H54 (cell line): Measurements from ENCODE around the gene GRK5.

Source experiments
- DNase-seq: peaks from one replicate; pipeline ENCODE4 v3.0.0; 2011; ENCODE audit warnings: low spot score, mixed read lengths; ENCODE audit not compliant: insufficient read length
- FAIRE-seq: peaks from 3 replicates; lab custom pipeline; 2011; peaks lifted over from hg19 to GRCh38; lab: Jason Lieb, UNC
- POLR2A ChIP-seq: IDR thresholded peaks from 2 replicates; pipeline ENCODE4 v1.6.1; 2011; ENCODE audit warnings: low read depth, mild to moderate bottlenecking, low read length

GRK5 gene

DNA sequence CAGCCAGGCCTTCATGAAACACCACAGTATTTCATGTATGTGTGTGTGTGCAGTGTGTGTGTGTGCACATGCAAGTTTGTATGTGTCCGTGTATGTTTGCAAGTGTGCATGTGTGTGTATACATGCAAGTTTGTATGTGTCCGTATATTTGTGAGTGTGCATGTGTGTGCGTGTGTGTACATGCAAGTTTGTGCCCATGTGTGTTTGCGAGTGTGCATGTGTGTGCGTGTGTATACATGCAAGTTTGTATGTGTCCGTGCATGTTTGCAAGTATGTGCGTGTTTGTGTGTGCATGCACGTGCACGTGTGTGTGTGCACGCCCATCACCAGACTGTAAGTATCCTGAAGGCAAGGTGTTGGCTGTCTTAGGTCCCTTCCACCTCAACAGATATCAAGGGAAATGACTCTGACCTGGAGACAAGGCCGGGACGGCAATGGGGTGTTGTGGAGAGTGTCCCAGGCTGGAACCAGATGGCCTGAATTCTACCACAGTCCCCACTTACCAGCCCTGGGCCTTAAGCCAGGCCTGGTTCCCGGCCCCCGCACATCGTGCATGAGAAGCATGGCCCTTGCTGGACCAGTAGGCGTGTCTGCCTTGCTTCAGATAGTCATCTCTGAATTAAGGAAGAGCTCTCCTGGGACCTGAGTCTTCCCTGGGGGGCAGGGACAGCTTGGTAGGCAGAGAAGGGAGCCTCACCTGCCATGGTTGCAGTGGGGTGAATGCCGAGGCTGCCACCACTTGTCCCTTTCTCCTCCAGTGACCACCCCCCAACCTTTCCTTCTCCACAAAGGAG is 140.0 kb downstream of the GRK5 start:
- FAIRE-seq (no peak), DNase-seq (no peak)
- TF ChIP-seq POLR2A, result no peak

DNA sequence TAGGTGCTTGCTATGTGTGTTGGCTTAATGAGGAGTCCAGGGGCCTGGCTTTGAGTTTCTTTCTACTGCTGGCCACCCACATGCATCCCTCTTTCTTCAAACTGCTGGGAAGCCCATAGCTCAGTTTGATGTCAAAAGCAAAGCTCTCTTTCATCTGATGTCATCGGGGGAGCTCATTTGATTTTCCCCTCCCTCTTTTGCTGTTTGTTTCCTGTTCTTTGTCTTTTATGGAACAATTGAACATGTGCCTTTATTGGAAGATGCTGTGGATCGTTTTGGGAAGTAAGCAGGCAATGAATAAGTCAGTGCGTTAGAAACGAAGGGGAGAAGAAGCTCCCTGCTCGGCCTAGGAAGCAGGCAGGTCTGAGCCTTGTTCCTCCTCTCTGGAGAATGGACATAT is 140.7 kb downstream of the GRK5 start:
- DNase-seq, result no peak
- no peak for TF ChIP-seq POLR2A
- no peak for FAIRE-seq

DNA sequence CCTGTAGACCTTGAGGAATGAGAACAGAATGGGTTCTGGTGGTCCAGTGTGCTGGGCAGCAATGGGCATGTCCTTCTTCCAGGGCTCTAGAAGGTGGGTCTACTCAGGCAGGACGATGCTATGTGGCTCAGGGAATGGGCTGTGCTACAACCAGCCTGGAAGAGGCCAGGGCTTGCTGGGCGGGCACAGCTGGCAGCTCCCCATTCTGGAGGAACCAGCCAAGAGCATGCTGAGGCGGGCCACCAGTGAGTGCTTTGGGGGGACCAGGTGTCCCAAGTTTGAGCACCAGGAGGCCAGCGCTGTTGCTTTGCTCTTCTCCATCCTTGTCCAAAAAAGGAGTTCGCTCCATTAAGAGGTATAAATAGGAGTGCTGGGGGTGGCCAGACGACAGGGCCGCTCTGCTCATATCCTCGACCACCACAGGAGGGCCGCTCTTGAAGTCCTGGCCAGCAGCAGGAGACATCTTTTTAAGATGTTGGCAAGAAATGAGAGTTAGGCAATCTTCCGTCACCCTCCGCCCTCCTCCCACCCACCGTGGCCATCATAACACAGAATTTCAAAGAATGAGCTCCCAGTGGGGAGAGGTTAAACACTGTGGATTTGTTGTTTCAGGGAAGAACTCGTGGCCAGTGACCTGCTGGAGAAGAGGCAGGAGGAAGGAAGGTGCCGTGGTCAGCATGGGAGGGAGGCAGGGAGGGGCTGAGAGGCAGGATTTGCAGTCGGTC is 141.3 kb downstream of the GRK5 start:
- DNase-seq (no peak), FAIRE-seq (no peak)
- no peak for TF ChIP-seq POLR2A

DNA sequence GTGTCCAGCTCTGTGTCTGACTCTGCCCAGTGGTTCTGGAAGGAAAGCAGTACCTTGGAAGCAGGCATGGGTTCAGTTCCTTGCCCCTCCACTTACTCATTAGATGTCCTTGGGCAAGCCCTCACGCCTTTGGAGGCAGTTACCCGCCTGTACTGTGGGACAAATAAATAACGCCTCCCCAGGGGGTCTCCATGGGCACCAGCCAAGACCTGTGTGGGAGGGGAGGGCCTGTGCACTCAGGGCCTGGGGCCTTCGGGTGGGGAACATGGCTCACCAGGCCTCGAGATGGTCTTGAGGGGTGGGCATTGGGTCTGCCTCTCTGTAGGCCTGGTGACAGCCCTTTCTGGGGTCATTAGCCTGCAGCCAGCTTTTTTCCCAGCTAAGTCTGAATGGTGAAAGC is 142.0 kb downstream of the GRK5 start:
- no peak for FAIRE-seq
- no peak for DNase-seq
- TF ChIP-seq POLR2A, result no peak

DNA sequence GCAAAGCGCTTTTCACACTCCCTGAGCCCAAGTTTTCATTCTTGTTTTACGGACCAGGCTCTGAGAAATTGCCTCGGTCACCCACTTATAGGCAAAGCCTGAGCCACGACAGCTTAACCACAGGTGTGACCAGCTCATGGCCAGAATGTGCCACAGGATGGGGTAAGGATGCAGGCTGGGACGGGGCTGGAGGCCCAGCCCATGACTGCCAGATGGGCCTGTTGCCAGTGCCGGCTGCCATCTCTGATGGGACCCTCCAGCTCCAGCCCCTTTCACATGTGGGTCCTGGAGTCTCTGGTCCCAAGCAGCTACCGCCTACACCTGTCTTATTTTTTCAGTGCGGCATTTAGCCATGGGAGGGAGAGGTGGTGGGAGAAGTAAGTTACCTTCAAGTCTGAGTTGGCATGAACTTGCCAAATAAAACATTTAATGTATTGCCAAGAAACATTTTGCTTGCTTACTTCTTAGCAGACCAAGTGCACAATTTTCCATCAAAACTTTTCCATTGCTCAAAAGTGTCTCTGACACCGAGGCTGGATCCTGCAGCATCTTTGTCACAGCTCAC is 142.6 kb downstream of the GRK5 start:
- DNase-seq (no peak), FAIRE-seq (no peak)
- TF ChIP-seq POLR2A, result no peak

GRCh38 chr10:119350502-119351097 is 143.2 kb downstream of the GRK5 start:
- no peak for TF ChIP-seq POLR2A
- FAIRE-seq, result no peak
- no peak for DNase-seq

GRCh38 chr10:119351189-119351588 is 143.8 kb downstream of the GRK5 start:
- no peak for TF ChIP-seq POLR2A
- no peak for DNase-seq
- no peak for FAIRE-seq

DNA sequence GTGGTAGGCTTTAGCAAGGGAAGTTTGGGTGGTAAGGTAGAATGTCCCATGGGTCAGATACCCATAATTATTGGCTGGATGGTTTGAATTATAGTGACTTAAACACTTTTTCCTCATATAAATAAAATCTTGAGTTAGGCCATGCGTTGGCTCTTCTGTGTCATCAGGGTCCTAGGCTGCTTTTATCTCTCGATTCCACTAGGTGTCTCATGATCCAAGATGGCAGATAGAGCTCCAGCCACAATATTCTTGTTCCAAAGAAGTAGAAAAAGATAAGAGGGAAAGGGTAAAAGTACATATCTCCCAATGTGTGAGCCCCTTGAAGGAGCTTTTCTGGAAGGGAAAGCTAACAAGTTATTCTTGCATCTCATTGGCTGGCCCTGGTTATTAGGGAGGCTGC is 144.7 kb downstream of the GRK5 start:
- no peak for TF ChIP-seq POLR2A
- DNase-seq (no peak), FAIRE-seq (no peak)

DNA sequence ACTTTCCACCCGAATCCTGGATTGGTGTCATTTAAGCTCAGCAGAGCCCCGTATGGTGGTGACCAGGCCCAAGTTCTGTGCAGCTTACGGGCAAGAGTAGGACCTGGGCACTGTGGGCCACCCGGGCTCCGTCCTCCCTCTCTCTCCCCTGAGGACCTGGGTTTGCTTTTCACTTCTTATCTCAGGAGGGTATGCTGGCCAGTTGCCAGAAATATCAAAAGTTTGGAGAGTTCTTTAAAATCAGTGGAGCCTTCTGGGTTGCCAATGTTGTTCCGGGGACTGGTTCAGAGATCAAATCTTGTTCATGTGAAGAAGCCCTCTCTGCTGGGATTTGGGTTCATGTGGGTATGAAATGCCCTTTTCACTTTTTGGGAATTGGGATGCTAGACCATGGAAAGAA is 145.4 kb downstream of the GRK5 start:
- FAIRE-seq, result no peak
- no peak for DNase-seq
- no peak for TF ChIP-seq POLR2A

- DNase-seq (no peak), FAIRE-seq (no peak)
- no peak for TF ChIP-seq POLR2A
Measured at GRCh38 chr10:119353421-119353820, 146.1 kb downstream of the GRK5 start.

- FAIRE-seq, result no peak
- no peak for TF ChIP-seq POLR2A
- no peak for DNase-seq
Measured at GRCh38 chr10:119355930-119356329, 148.6 kb downstream of the GRK5 start.

- no peak for TF ChIP-seq POLR2A
- no peak for FAIRE-seq
Measured at GRCh38 chr10:119357412-119358151, 150.2 kb downstream of the GRK5 start.

GRCh38 chr10:119358152-119358512 is 150.8 kb downstream of the GRK5 start:
- FAIRE-seq, result no peak
- DNase-seq, result no peak
- no peak for TF ChIP-seq POLR2A

More at GRCh38 chr10:119357412-119358151, 150.2 kb downstream of the GRK5 start:
- DNase-seq, result no peak
